H1 (cell line): Measurements from ENCODE around the gene MSANTD3. TPM values are rescaled to one million over a fixed set of nuclear protein-coding genes. Genes with fewer than 3 reads are reported as not detected.

Source experiments
- CTCF ChIA-PET: fragments of 300-600 bp; sonication (Branson Sonifier 250); formaldehyde crosslinking; loops from one replicate; lab custom pipeline; 2021; ENCODE audit not compliant: partially characterized antibody; lab: Charles Lee
- POLR2A ChIA-PET: fragments of 300-600 bp; sonication (Branson Sonifier 250); formaldehyde crosslinking; loops from one replicate; lab custom pipeline; 2021; ENCODE audit warnings: inconsistent platforms; ENCODE audit not compliant: partially characterized antibody; lab: Charles Lee
- DNase-seq, 2 experiments: peaks; one replicate each; pipeline versions ENCODE4 v3.0.0 to v3.0.0-alpha.2; 2010 to 2022; ENCODE audit warnings: low spot score in 2 of 2, low read depth in 1 of 2, mixed read lengths in 1 of 2
- FAIRE-seq: peaks from 2 replicates; lab custom pipeline; 2011; peaks lifted over from hg19 to GRCh38; lab: Jason Lieb, UNC
- H2AFZ ChIP-seq: 2 replicates; pipeline ENCODE4 v1.8.1; 2012; ENCODE audit warnings: low read length, inconsistent platforms
- H2AK5ac ChIP-seq: 2 replicates; pipeline ENCODE4 v1.6.1; 2013; ENCODE audit warnings: low read depth, low read length
- H2BK120ac ChIP-seq: replicated peaks from 2 replicates; pipeline ENCODE3; 2013; ENCODE audit warnings: low read depth, low read length, inconsistent platforms
- H2BK12ac ChIP-seq: 2 replicates; pipeline ENCODE4 v1.6.1; 2013; ENCODE audit warnings: low read depth, low read length
- H2BK15ac ChIP-seq: 2 replicates; pipeline ENCODE4 v1.6.1; 2013; ENCODE audit warnings: low read length
- H2BK20ac ChIP-seq: 2 replicates; pipeline ENCODE4 v1.6.1; 2013; ENCODE audit warnings: low read length
- H2BK5ac ChIP-seq: 2 replicates; pipeline ENCODE4 v1.6.1; 2013; ENCODE audit warnings: low read depth, low read length
- H3K14ac ChIP-seq: 2 replicates; pipeline ENCODE4 v1.6.1; 2013; ENCODE audit warnings: inconsistent platforms; ENCODE audit not compliant: insufficient read length
- H3K18ac ChIP-seq: 2 replicates; pipeline ENCODE4 v1.6.1; 2013; ENCODE audit warnings: low read length; ENCODE audit errors: extremely low read depth
- H3K23ac ChIP-seq: 2 replicates; pipeline ENCODE4 v1.6.1; 2013; ENCODE audit warnings: inconsistent platforms; ENCODE audit not compliant: insufficient read length
- H3K23me2 ChIP-seq: 2 replicates; pipeline ENCODE4 v1.6.1; 2013; ENCODE audit warnings: low read depth, low read length
- H3K27ac ChIP-seq: 2 replicates; pipeline ENCODE4 v1.6.1; 2011; ENCODE audit warnings: low read depth, low read length, inconsistent platforms
- H3K27me3 ChIP-seq, 4 experiments: replicated peaks in 1 of 4; 1 replicate in 1 of 4; 2 replicates in 3 of 4; pipeline versions ENCODE4 v1.6.1 to v1.8.1; 2011 to 2013; ENCODE audit warnings: low read length in 3 of 4, mild to moderate bottlenecking in 3 of 4, inconsistent platforms in 2 of 4, mixed read lengths in 2 of 4, moderate library complexity in 1 of 4; ENCODE audit not compliant: control insufficient read depth in 3 of 4, insufficient read depth in 3 of 4; ENCODE audit errors: extremely low read depth in 1 of 4
- H3K36me3 ChIP-seq, 4 experiments: 2 replicates each; pipeline versions ENCODE4 v1.6.1 to v1.8.1; 2011 to 2013; ENCODE audit warnings: mild to moderate bottlenecking in 4 of 4, low read length in 3 of 4, moderate library complexity in 2 of 4, control low read depth in 1 of 4, inconsistent platforms in 1 of 4; ENCODE audit not compliant: insufficient read depth in 4 of 4, control insufficient read depth in 2 of 4
- H3K4ac ChIP-seq: replicated peaks from 2 replicates; pipeline ENCODE3; 2013; ENCODE audit warnings: low read length, low read depth, mixed read lengths, inconsistent platforms; ENCODE audit not compliant: insufficient read length
- H3K4me1 ChIP-seq, 4 experiments: replicated peaks in 1 of 4; 1 replicate in 1 of 4; 2 replicates in 3 of 4; pipeline versions ENCODE4 v1.6.1 to v1.8.1; 2011 to 2013; ENCODE audit warnings: low read length in 3 of 4, inconsistent platforms in 2 of 4, mixed read lengths in 1 of 4; ENCODE audit not compliant: insufficient read depth in 4 of 4, control insufficient read depth in 3 of 4
- H3K4me2 ChIP-seq, 2 experiments: 2 replicates each; pipeline versions ENCODE4 v1.6.1 to v1.8.1; 2011 to 2013; ENCODE audit warnings: low read depth in 2 of 2, low read length in 2 of 2, control low read depth in 1 of 2, inconsistent platforms in 1 of 2, mild to moderate bottlenecking in 1 of 2; ENCODE audit not compliant: insufficient read depth in 1 of 2
- H3K4me3 ChIP-seq, 4 experiments: fragments of 200-600, 300-600 bp in 1 of 4; sonication (generic), shearing (Covaris generic), sonication (Bioruptor Twin) in 1 of 4; 2 replicates each; pipeline versions ENCODE4 v1.5.1 to v1.8.1; 2011 to 2016; ENCODE audit warnings: low read length in 4 of 4, low read depth in 3 of 4, control low read depth in 2 of 4, inconsistent platforms in 2 of 4, mild to moderate bottlenecking in 2 of 4, mixed read lengths in 1 of 4, moderate library complexity in 1 of 4; ENCODE audit not compliant: insufficient read depth in 2 of 4; ENCODE audit errors: extremely low read depth in 1 of 4
- H3K56ac ChIP-seq: replicated peaks from 2 replicates; pipeline ENCODE3; 2013; ENCODE audit warnings: low read depth, mild to moderate bottlenecking, mixed read lengths, low read length, inconsistent platforms; ENCODE audit not compliant: insufficient read length
- H3K79me1 ChIP-seq: 2 replicates; pipeline ENCODE4 v1.6.1; 2013; ENCODE audit warnings: low read depth, low read length, control low read depth
- H3K79me2 ChIP-seq, 2 experiments: 2 replicates each; pipeline versions ENCODE4 v1.6.1 to v1.8.1; 2012 to 2013; ENCODE audit warnings: low read length in 2 of 2, mild to moderate bottlenecking in 2 of 2, inconsistent platforms in 1 of 2; ENCODE audit not compliant: insufficient read depth in 2 of 2, control insufficient read depth in 1 of 2
- H3K9ac ChIP-seq, 4 experiments: replicated peaks in 1 of 4; 1 replicate in 1 of 4; 2 replicates in 3 of 4; pipeline versions ENCODE4 v1.6.1 to v1.8.1; 2011 to 2013; ENCODE audit warnings: low read depth in 3 of 4, low read length in 3 of 4, control low read depth in 2 of 4, mild to moderate bottlenecking in 2 of 4, moderate library complexity in 2 of 4, inconsistent platforms in 1 of 4; ENCODE audit errors: extremely low read depth in 1 of 4
- H3K9me3 ChIP-seq, 2 experiments: 2 replicates each; pipeline versions ENCODE4 v1.6.1 to v1.8.1; 2012 to 2013; ENCODE audit warnings: mild to moderate bottlenecking in 2 of 2, moderate library complexity in 2 of 2, control low read depth in 1 of 2, inconsistent platforms in 1 of 2, low read depth in 1 of 2, low read length in 1 of 2, mixed read lengths in 1 of 2; ENCODE audit not compliant: insufficient read depth in 2 of 2
- H4K20me1 ChIP-seq, 2 experiments: replicated peaks in 1 of 2; 2 replicates each; pipeline versions ENCODE3 to v1.8.1; 2011 to 2013; ENCODE audit warnings: inconsistent platforms in 2 of 2, low read length in 2 of 2, mild to moderate bottlenecking in 1 of 2; ENCODE audit not compliant: insufficient read depth in 2 of 2, control insufficient read depth in 1 of 2
- H4K5ac ChIP-seq: 2 replicates; pipeline ENCODE4 v1.6.1; 2013; ENCODE audit warnings: low read length, low read depth, mixed read lengths, inconsistent platforms; ENCODE audit not compliant: insufficient read length
- H4K8ac ChIP-seq: 2 replicates; pipeline ENCODE4 v1.8.0; 2013; ENCODE audit warnings: mild to moderate bottlenecking, moderate library complexity, low read length, inconsistent platforms; ENCODE audit not compliant: insufficient read depth; ENCODE audit errors: extremely low read depth
- H4K91ac ChIP-seq: replicated peaks from 2 replicates; pipeline ENCODE3; 2013; ENCODE audit warnings: low read length, mixed read lengths, inconsistent platforms; ENCODE audit not compliant: insufficient read length
- ASH2L ChIP-seq: fragments of 200-600, 300-600 bp; sonication (generic); IDR thresholded peaks from one replicate; pipeline ENCODE4 v1.7.1; 2017; ENCODE audit warnings: low read length
- CBX8 ChIP-seq: fragments of 300-800, 300-1000 bp; sonication (generic); IDR thresholded peaks from 2 replicates; pipeline ENCODE4 v1.7.1; 2016; ENCODE audit warnings: low read depth, low read length, borderline replicate concordance
- EP300 ChIP-seq, 2 experiments: IDR thresholded peaks; 1 replicate in 1 of 2; 2 replicates in 1 of 2; pipeline ENCODE4 v1.6.1; 2011 to 2012; ENCODE audit warnings: low read depth in 2 of 2, low read length in 2 of 2, mild to moderate bottlenecking in 2 of 2, borderline replicate concordance in 1 of 2, inconsistent platforms in 1 of 2, moderate library complexity in 1 of 2
- GABPA ChIP-seq: IDR thresholded peaks from 2 replicates; pipeline ENCODE4 v1.6.1; 2011; ENCODE audit warnings: mild to moderate bottlenecking, low read length, moderate library complexity, borderline replicate concordance; ENCODE audit not compliant: insufficient read depth
- JUND ChIP-seq: IDR thresholded peaks from 2 replicates; pipeline ENCODE4 v1.6.1; 2011; ENCODE audit warnings: mild to moderate bottlenecking, improper control_type of control experiment, low read length
- KDM1A ChIP-seq: fragments of 200-600, 300-600 bp; sonication (generic); IDR thresholded peaks from 2 replicates; pipeline ENCODE4 v1.7.1; 2016; ENCODE audit warnings: mild to moderate bottlenecking, low read length, borderline replicate concordance
- KDM4A ChIP-seq: IDR thresholded peaks from one replicate; pipeline ENCODE4 v1.7.1; 2012; ENCODE audit warnings: low read depth, mild to moderate bottlenecking, moderate library complexity, low read length, inconsistent platforms; ENCODE audit not compliant: severe bottlenecking
- KDM5A ChIP-seq: fragments of 200-600 bp; IDR thresholded peaks from 2 replicates; pipeline ENCODE4 v1.7.1; 2012; ENCODE audit warnings: mild to moderate bottlenecking, low read length, inconsistent platforms, mixed read lengths
- POLR2A ChIP-seq, 2 experiments: IDR thresholded peaks; 1 replicate in 1 of 2; 2 replicates in 1 of 2; pipeline ENCODE4 v1.6.1; 2011; ENCODE audit warnings: low read depth in 2 of 2, low read length in 2 of 2, mild to moderate bottlenecking in 2 of 2; ENCODE audit errors: control extremely low read depth in 1 of 2
- POLR2AphosphoS5 ChIP-seq: IDR thresholded peaks from 2 replicates; pipeline ENCODE4 v1.6.1; 2011; ENCODE audit warnings: low read depth, low read length
- USF2 ChIP-seq: IDR thresholded peaks from 2 replicates; pipeline ENCODE4 v1.6.1; 2011; ENCODE audit warnings: low read length, improper control_type of control experiment
- ZNF274 ChIP-seq: IDR thresholded peaks from 2 replicates; pipeline ENCODE4 v1.7.0; 2012; ENCODE audit warnings: low read length, borderline replicate concordance; ENCODE audit errors: extremely low read depth
- WGBS, 2 experiments: shearing (Covaris generic) in 1 of 2; methylation state at CpG; one replicate each; pipeline versions ENCODE4 v1.1.6 to v1.1.7; 2013 to 2015; ENCODE audit warnings: low lambda C conversion rate in 2 of 2, mixed read lengths in 2 of 2, inconsistent platforms in 1 of 2, low coverage in 1 of 2, missing lambda C conversion rate in 1 of 2; ENCODE audit not compliant: insufficient replicate concordance in 2 of 2, insufficient coverage in 1 of 2, insufficient read length in 1 of 2; ENCODE audit errors: extremely low coverage in 1 of 2, missing lambda C conversion rate in 1 of 2; 5-methylcytosine and 5-hydroxymethylcytosine counted together
- polyA plus RNA-seq, 7 experiments: library from polyadenylated mRNA; depleted of rRNA in 3 of 7; stranded (reverse) in 5 of 7; unstranded in 2 of 7; fragments of >200 nt in 5 of 7; fragments of 200-250 nt in 2 of 7; gene quantifications; 1 replicate in 5 of 7; 2 replicates in 1 of 7; 4 replicates in 1 of 7; pipeline versions ENCODE4 v1.2.1 to v1.2.3, GENCODE V29; 2011 to 2013; ENCODE audit warnings: missing spikeins in 2 of 7, mixed read lengths in 2 of 7
- total RNA-seq: library from RNA; stranded (reverse); fragmentation: NEBNext Ultra II Directional; extraction: Animal tissue kit (Norgen Biotek cat#: 25700); gene quantifications from 2 replicates; pipeline ENCODE4 v1.2.1, GENCODE V29; 2021

MSANTD3 gene
- total and polyA plus RNA-seq, 2 of the 8 experiments (the other 6 are each of a cell fraction or from before 2014, with no cell fraction given): 12.0 to 41.3 TPM

- Histone ChIP-seq H4K91ac (no peak overlapping the region), H3K9ac (no peak overlapping the region), H3K79me2 (no peaks in the 10 kb centered on the region), H2BK12ac (no peak overlapping the region), H2AFZ (no peak overlapping the region), H3K23ac (no peak overlapping the region), H3K4me3 (no peak overlapping the region), H2AK5ac (no peak overlapping the region), H4K8ac (no peak overlapping the region), H2BK120ac (no peak overlapping the region), H3K23me2 (no peaks in the 10 kb centered on the region), H2BK15ac (no peak overlapping the region), H4K20me1 (no peaks in the 10 kb centered on the region), H3K27ac (no peak overlapping the region), H3K36me3 (no peaks in the 10 kb centered on the region), H3K79me1 (no peaks in the 10 kb centered on the region), H3K14ac (no peak overlapping the region), H3K4me1 (peaks cover 0 to 6% (median 2%) of the 10 kb centered on the region in 4 experiments; a peak in 3 of 7 replicates), H3K4ac (no peak overlapping the region), H3K4me2 (no peak overlapping the region), H3K18ac (no peak overlapping the region), H3K9me3 (no peaks in the 10 kb centered on the region), H3K56ac (no peak overlapping the region), H2BK5ac (no peak overlapping the region), H2BK20ac (no peak overlapping the region), H4K5ac (no peak overlapping the region), H3K27me3 (no peaks in the 10 kb centered on the region)
- DNase-seq (no peak), FAIRE-seq (no peak)
- ChIA-PET POLR2A (interaction anchor here (0.6 to 2.0 kb wide), 5 partner anchors 12 to 114 kb away, joined by 3 to 6 read pairs (median 5); partner anchors contain the start of genes MSANTD3 and TEX10), CTCF (interaction anchor here (0.6 to 3.0 kb wide), 8 partner anchors 11 to 769 kb away, joined by 3 to 13 read pairs (median 4); partner anchors contain the start of gene TEX10)
- WGBS, 2 experiments: 90% methylated on average over 2 of the region's 2 CpGs; no CpG with 5 or more reads in 1 of the 2 experiments
- TF ChIP-seq GABPA (no peak), USF2 (no peak), POLR2AphosphoS5 (no peak), KDM4A (no peak), JUND (no peak), ASH2L (no peak), KDM5A (no peak), EP300 (IDR thresholded peaks at IDR 0.05; ENCODE audit: borderline replicate concordance in 1 of 2, low read depth in 2 of 2, low read length in 2 of 2) (no peak), CBX8 (no peak), KDM1A (no peak), ZNF274 (no peak), POLR2A (IDR thresholded peaks at IDR 0.05; ENCODE audit: control extremely low read depth in 1 of 2, low read depth in 2 of 2, low read length in 2 of 2) (no peak)
These were observed 39.4 kb downstream of the MSANTD3 start for GRCh38 chr9:100466171-100466828.
